Omental fat pad (tissue), 4 donors: ENCODE data around the gene FSTL4. TPM values are rescaled to one million over a fixed set of nuclear protein-coding genes. Genes with fewer than 3 reads are reported as not detected.

Source experiments
- ATAC-seq: fragments of 150-250 bp; one replicate; pipeline ENCODE4 v1.9.1; 2016; ENCODE audit warnings: mild to moderate bottlenecking, moderate library complexity; ENCODE audit not compliant: low FRiP score
- DNase-seq: peaks from one replicate; pipeline ENCODE4 v3.0.0-alpha.2; 2019; ENCODE audit warnings: low spot score
- total RNA-seq, 4 donors: library from RNA; depleted of rRNA; stranded (reverse); fragments of >200 nt; gene quantifications; one replicate each; pipeline ENCODE4 v1.1.0, GENCODE V29; 2016
- TF ChIP-seq, protein P1 (sequence below), 3 donors: fragments of 450-650 bp; IDR thresholded peaks; one replicate each; pipeline ENCODE4 v1.5.1; 2016 to 2017; ENCODE audit warnings: antibody characterized with exemption in 3 of 3, mild to moderate bottlenecking in 3 of 3, moderate library complexity in 2 of 3

Gene FSTL4
- total RNA-seq, 4 donors from 2014 or later: 0.32 TPM; not detected in 3

- TF ChIP-seq, protein P1, sequence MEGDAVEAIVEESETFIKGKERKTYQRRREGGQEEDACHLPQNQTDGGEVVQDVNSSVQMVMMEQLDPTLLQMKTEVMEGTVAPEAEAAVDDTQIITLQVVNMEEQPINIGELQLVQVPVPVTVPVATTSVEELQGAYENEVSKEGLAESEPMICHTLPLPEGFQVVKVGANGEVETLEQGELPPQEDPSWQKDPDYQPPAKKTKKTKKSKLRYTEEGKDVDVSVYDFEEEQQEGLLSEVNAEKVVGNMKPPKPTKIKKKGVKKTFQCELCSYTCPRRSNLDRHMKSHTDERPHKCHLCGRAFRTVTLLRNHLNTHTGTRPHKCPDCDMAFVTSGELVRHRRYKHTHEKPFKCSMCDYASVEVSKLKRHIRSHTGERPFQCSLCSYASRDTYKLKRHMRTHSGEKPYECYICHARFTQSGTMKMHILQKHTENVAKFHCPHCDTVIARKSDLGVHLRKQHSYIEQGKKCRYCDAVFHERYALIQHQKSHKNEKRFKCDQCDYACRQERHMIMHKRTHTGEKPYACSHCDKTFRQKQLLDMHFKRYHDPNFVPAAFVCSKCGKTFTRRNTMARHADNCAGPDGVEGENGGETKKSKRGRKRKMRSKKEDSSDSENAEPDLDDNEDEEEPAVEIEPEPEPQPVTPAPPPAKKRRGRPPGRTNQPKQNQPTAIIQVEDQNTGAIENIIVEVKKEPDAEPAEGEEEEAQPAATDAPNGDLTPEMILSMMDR (IDR thresholded peaks at IDR 0.05): no peak
These were observed 211.4 kb downstream of the FSTL4 start for GRCh38 chr5:133400831-133401351.

DNA sequence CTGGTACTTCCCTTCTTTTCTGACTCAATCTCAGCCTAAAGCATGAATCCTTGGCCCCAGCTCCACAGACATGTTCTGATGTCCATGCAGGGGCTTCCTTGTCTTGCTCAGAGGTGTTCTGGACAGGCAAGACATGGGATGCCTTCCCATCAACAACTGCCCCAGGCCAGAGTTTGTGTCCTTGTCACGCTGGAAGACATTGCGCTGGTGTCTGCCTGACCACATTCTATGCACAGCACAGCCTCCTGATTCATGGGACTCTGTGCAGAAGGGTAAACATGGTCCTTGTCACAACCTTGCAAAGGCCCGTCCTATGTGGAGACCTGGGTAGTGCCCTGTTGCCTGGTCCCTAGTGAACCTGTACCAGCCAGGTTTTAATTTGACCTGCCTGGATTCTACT lies 212.2 kb downstream of the FSTL4 start:
- DNase-seq: no peak
- TF ChIP-seq, protein P1 (IDR thresholded peaks at IDR 0.05): no peak
- ATAC-seq: no peak

More at GRCh38 chr5:133400831-133401351, 211.4 kb downstream of the FSTL4 start:
- DNase-seq: no peak
- ATAC-seq: no peak

DNA sequence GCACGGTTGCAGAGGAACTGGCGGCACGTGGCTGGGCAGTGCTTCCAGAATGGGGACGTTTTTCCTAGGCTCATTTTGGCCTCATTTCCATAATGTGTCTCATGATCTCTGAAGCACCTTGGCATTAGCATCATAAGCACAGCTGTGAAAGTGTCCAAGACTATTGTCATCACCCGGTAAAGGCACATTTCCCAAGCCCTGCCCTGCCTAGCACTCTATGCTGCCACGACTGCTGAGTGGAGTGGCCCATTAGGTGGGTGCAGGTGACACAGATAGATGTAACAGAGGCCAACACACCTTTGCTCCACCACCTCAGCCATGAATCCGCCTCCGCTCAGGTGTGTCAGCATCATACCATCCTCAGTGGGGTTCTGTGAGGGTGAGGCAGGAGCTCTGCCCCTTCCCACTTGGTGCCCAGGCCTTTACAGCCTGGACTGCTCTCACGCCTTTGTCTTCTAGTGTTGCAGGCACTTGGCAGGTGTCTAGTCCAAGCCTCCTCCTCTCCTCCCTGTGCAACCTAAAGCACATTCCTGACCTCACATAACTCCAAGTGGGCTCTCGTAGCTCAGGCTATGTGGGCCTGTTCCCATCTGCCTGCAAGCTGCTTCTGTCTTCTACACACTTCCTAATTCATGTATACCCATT lies 213.0 kb downstream of the FSTL4 start:
- ATAC-seq (no peak), DNase-seq (no peak)

DNA sequence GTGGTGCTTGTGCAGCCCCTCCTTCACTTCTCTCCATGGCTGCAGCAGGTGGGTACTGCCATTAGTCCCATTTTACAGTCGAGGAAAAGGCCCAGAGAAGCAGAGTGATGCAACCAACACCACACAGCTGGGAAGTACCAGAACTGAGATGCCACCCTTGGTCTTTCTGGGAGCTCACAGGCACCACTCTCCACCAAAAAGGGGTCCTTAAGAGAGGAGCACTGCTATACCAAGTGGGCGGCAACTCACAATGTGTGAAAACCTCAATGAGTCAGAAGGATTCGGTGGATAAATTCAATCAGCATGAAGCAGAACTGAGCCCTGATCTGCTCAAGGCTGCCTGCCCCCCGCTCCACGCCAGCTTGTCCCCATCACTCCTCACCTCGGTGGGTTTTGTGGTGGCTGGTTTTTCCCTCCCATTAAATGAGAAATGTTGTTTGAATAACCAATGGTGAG lies 213.7 kb downstream of the FSTL4 start:
- TF ChIP-seq, protein P1 (IDR thresholded peaks at IDR 0.05): no peak
- ATAC-seq (no peak), DNase-seq (no peak)

More for the DNA sequence above, 213.0 kb downstream of the FSTL4 start:
- TF ChIP-seq, protein P1 (IDR thresholded peaks at IDR 0.05): no peak

DNA sequence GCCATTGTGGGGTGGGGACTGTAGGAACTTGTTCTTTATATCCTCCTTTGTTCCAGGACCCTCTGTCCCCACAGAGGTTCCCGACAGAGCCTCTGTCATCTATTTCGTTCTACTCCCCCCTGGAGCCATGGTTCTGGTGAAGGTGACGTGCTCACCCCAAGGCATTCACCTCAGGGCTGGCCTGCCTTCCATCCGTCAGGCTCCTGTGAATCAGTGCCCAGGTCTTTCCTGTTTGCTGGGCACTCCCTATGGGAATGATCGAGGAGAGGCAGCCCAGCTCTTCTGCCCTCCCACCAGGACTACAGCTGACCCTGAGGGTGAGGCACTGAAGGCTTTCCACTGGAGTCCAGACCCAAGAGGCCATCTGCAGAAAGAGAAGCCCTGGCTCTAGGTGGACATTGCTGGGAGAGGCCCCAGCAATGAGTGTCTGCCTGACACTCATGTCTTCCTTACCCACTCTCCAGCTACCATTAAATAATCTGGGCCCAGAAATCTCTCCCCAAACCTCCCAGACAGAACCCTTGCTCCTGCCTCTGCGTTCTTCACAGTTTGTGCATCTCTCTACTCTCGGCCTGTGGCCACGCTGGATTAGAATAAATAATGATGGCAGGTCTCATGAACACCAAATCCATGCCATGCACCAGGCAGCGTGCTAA lies 214.2 kb downstream of the FSTL4 start:
- TF ChIP-seq, protein P1 (IDR thresholded peaks at IDR 0.05): no peak
- no peak for DNase-seq
- no peak for ATAC-seq

- DNase-seq: no peak
- TF ChIP-seq, protein P1 (IDR thresholded peaks at IDR 0.05): no peak
These were observed 215.0 kb downstream of the FSTL4 start for GRCh38 chr5:133397348-133397747.

More at GRCh38 chr5:133397348-133397747, 215.0 kb downstream of the FSTL4 start:
- no peak for ATAC-seq
